SK-N-SH treated with all-trans-retinoic acid at 6 μM for 48 hours (cell line): ENCODE data around the gene NMUR1.

Source experiments
- ATAC-seq: fragments of 200-7000 bp; cut with Tn5 transposase; 3 replicates; pipeline ENCODE4 v1.9.1; 2020; ENCODE audit warnings: mild to moderate bottlenecking, moderate library complexity
- ARNTL ChIP-seq: fragments of 450-650 bp; formaldehyde crosslinking; IDR thresholded peaks from 2 replicates; pipeline ENCODE4 v1.5.0; 2020; ENCODE audit warnings: low read depth, mild to moderate bottlenecking, moderate library complexity, borderline replicate concordance
- BACH2 ChIP-seq: fragments of 250-450 bp; sonication (Bioruptor Pico); IDR thresholded peaks from 2 replicates; pipeline ENCODE4 v1.9.0; 2021; ENCODE audit warnings: mild to moderate bottlenecking, borderline replicate concordance
- CREB5 ChIP-seq: fragments of 250-450 bp; sonication (Bioruptor Pico); IDR thresholded peaks from 2 replicates; pipeline ENCODE4 v1.5.1; 2020; ENCODE audit warnings: low read depth, mild to moderate bottlenecking, moderate library complexity
- CSDC2 ChIP-seq: fragments of 250-450 bp; sonication (Bioruptor Pico); IDR thresholded peaks from 2 replicates; pipeline ENCODE4 v1.5.0; 2020; ENCODE audit warnings: mild to moderate bottlenecking, moderate library complexity
- CSRNP3 ChIP-seq: fragments of 250-450 bp; sonication (Bioruptor Pico); IDR thresholded peaks from 2 replicates; pipeline ENCODE4 v1.5.1; 2021; ENCODE audit warnings: mild to moderate bottlenecking, moderate library complexity
- ESRRG ChIP-seq: fragments of 250-450 bp; sonication (Bioruptor Pico); IDR thresholded peaks from 2 replicates; pipeline ENCODE4 v1.6.1; 2021; ENCODE audit warnings: mild to moderate bottlenecking
- ISL1 ChIP-seq: fragments of 250-450 bp; sonication (Bioruptor Pico); IDR thresholded peaks from 2 replicates; pipeline ENCODE4 v2.1.2; 2022; ENCODE audit warnings: mild to moderate bottlenecking, moderate library complexity
- OSR1 ChIP-seq: fragments of 250-450 bp; sonication (Bioruptor Pico); IDR thresholded peaks from 2 replicates; pipeline ENCODE4 v1.8.0; 2022; ENCODE audit warnings: moderate library complexity, mild to moderate bottlenecking, inconsistent platforms
- PATZ1 ChIP-seq: fragments of 250-450 bp; sonication (Bioruptor Pico); IDR thresholded peaks from 2 replicates; pipeline ENCODE4 v1.8.0; 2020; ENCODE audit warnings: mild to moderate bottlenecking, moderate library complexity, borderline replicate concordance
- POU6F1 ChIP-seq: fragments of 250-450 bp; sonication (Bioruptor Pico); IDR thresholded peaks from 2 replicates; pipeline ENCODE4 v1.8.0; 2021; ENCODE audit warnings: low read depth, mild to moderate bottlenecking, moderate library complexity, borderline replicate concordance
- PPARA ChIP-seq: fragments of 250-450 bp; sonication (Bioruptor Pico); IDR thresholded peaks from 2 replicates; pipeline ENCODE4 v1.5.0; 2020; ENCODE audit warnings: mild to moderate bottlenecking, borderline replicate concordance
- RARB ChIP-seq: fragments of 250-450 bp; sonication (Bioruptor Pico); IDR thresholded peaks from 2 replicates; pipeline ENCODE4 v1.8.0; 2021; ENCODE audit warnings: mild to moderate bottlenecking, moderate library complexity
- SNAI2 ChIP-seq: fragments of 250-450 bp; sonication (Bioruptor Pico); IDR thresholded peaks from 2 replicates; pipeline ENCODE4 v1.5.0; 2020; ENCODE audit warnings: mild to moderate bottlenecking, moderate library complexity
- TCF4 ChIP-seq: fragments of 250-450 bp; sonication (Bioruptor Pico); IDR thresholded peaks from 2 replicates; pipeline ENCODE4 v1.8.0; 2021; ENCODE audit warnings: mild to moderate bottlenecking, moderate library complexity, borderline replicate concordance
- TOX ChIP-seq: fragments of 250-450 bp; sonication (Bioruptor Pico); IDR thresholded peaks from 2 replicates; pipeline ENCODE4 v1.8.0; 2021; ENCODE audit warnings: mild to moderate bottlenecking, moderate library complexity, borderline replicate concordance
- TSHZ2 ChIP-seq: fragments of 250-450 bp; sonication (Bioruptor Pico); IDR thresholded peaks from 2 replicates; pipeline ENCODE4 v1.5.0; 2020; ENCODE audit warnings: mild to moderate bottlenecking, moderate library complexity
- ZC3H10 ChIP-seq: fragments of 250-450 bp; sonication (Bioruptor Pico); IDR thresholded peaks from 2 replicates; pipeline ENCODE4 v1.5.1; 2021; ENCODE audit warnings: mild to moderate bottlenecking, moderate library complexity
- ZFP3 ChIP-seq: fragments of 250-450 bp; sonication (Bioruptor Pico); IDR thresholded peaks from 2 replicates; pipeline ENCODE4 v1.5.0; 2020; ENCODE audit warnings: mild to moderate bottlenecking, moderate library complexity
- ZFP30 ChIP-seq: fragments of 450-650 bp; formaldehyde crosslinking; IDR thresholded peaks from 2 replicates; pipeline ENCODE4 v1.5.0; 2022; ENCODE audit warnings: mild to moderate bottlenecking, moderate library complexity
- ZNF565 ChIP-seq: fragments of 450-650 bp; formaldehyde crosslinking; conservative IDR thresholded peaks from 2 replicates; pipeline ENCODE4 v1.5.0; 2020; ENCODE audit warnings: low read depth, mild to moderate bottlenecking, moderate library complexity
- ZNF70 ChIP-seq: fragments of 450-650 bp; formaldehyde crosslinking; IDR thresholded peaks from 2 replicates; pipeline ENCODE4 v1.5.0; 2020; ENCODE audit warnings: mild to moderate bottlenecking, moderate library complexity
- ZNF8 ChIP-seq: fragments of 450-650 bp; formaldehyde crosslinking; IDR thresholded peaks from 2 replicates; pipeline ENCODE4 v1.5.0; 2020; ENCODE audit warnings: mild to moderate bottlenecking, moderate library complexity

NMUR1 gene

GRCh38 chr2:231576465-231576864 is 46.2 kb upstream of the NMUR1 start (continued):
- TF ChIP-seq CSRNP3 (CRISPR knock-in tag) (no peak), SNAI2 (CRISPR knock-in tag) (no peak), TOX (CRISPR knock-in tag) (no peak), BACH2 (CRISPR knock-in tag) (no peak), ZFP30 (CRISPR knock-in tag) (no peak), ZNF8 (CRISPR knock-in tag) (no peak)

GRCh38 chr2:231575612-231576256 is 45.5 kb upstream of the NMUR1 start:
- TF ChIP-seq PPARA (CRISPR knock-in tag) (no peak), TCF4 (no peak), ZNF8 (CRISPR knock-in tag) (no peak), ZFP3 (CRISPR knock-in tag) (no peak), TOX (CRISPR knock-in tag) (no peak), RARB (no peak), SNAI2 (CRISPR knock-in tag) (no peak), ARNTL (no peak), ISL1 (CRISPR knock-in tag) (no peak), PATZ1 (CRISPR knock-in tag) (no peak), CREB5 (no peak), TSHZ2 (no peak), ESRRG (CRISPR knock-in tag) (no peak), CSDC2 (no peak), BACH2 (CRISPR knock-in tag) (no peak), OSR1 (no peak), ZNF70 (CRISPR knock-in tag) (no peak), ZNF565 (CRISPR knock-in tag) (no peak)
- no peak for ATAC-seq

GRCh38 chr2:231573698-231574421 is 43.6 kb upstream of the NMUR1 start:
- no peak for ATAC-seq
- no peak for TF ChIP-seq PATZ1 (CRISPR knock-in tag)
- no peak for TF ChIP-seq TOX (CRISPR knock-in tag)
- no peak for TF ChIP-seq ZNF8 (CRISPR knock-in tag)
- TF ChIP-seq PPARA (CRISPR knock-in tag) = no peak
- no peak for TF ChIP-seq TCF4
- no peak for TF ChIP-seq SNAI2 (CRISPR knock-in tag)
- TF ChIP-seq OSR1 = no peak
- TF ChIP-seq CREB5 = no peak
- no peak for TF ChIP-seq ZNF70 (CRISPR knock-in tag)
- TF ChIP-seq POU6F1 (CRISPR knock-in tag) = no peak
- no peak for TF ChIP-seq ESRRG (CRISPR knock-in tag)
- no peak for TF ChIP-seq ISL1 (CRISPR knock-in tag)
- no peak for TF ChIP-seq CSDC2
- no peak for TF ChIP-seq ZC3H10 (CRISPR knock-in tag)
- TF ChIP-seq CSRNP3 (CRISPR knock-in tag) = no peak
